HL-60/S4 treated with phorbol 12-myristate 13-acetate at 8.2 ng/mL for 4 days and 3 days (cell line): ENCODE data around the gene SH3GLB2.
"Not testable (repeated sequence)": the region's sequence is repeated elsewhere in the genome, so short reads cannot be mapped to it uniquely, and the experiment has no call there.

ENCODE experiments used
- in situ Hi-C: fragments of 300-500 bp; cut with MboI; formaldehyde crosslinking; loops from 2 replicates; pipeline ENCODE4 v1.15.0; 2022; ENCODE audit warnings: low sequenced_read_pairs

Gene SH3GLB2

DNA sequence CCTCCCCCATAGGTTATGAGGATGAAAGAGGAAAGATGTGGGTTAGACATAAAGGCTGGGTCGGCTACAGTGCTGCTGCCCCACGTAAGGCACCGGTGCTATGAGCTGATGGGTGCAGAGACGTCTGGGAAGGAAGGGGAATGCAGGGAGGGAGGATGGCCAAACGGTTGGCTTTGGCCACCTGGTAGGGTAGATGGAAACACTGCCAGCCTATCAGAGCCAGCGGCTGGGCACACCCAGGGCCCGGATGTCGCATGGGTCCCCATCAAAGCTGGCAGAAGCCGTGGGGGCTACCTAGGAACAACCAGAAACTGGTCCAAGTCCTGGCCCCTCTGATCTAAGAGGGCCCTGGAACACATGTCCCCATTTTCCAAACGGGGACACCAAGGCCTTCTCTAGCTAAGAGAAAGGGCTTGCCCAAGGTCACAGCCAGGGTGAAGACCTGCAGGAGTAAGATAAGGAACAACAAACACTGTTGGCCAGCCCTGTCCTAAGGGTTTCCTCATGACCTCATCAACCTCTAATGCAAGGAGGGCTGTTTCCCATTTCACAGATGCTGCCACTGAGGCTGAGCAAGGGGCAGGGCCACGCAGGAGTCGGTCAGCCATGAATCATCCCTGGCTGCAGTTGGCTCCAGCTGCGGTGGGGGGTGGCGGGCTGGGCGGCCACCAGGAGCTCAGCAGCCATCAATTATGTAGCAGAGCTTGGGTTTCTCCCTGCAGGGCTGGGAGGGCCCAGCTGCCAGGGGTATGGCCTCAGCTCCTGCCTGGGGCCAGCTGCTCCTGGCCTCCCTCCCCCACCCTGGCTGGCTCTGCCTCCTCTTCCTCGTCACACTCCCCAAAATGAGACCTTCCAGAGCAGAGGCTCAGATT is 4.9 kb downstream of the SH3GLB2 start:
- in situ Hi-C loops: no loop called here

DNA sequence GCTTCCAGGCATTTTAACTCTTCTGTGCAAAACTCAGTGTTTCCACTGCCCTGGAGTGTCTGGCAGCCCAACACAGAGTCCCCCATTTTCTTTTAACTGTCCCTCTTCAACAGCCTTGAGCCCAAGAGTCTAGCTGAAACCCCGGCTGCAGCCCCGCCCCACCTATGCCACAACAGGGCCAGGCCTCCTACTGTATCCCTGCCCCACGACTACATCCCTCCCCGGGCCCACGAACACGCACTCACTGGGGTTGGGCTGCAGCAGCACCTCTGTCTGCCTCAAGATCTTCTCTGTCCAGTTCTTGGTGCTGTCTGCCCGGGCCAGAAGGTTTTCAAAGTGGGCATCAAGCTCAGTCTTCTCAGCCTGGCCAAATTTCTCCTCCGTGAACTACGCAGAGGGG is 6.1 kb downstream of the SH3GLB2 start:
- in situ Hi-C loops: no loop called here

DNA sequence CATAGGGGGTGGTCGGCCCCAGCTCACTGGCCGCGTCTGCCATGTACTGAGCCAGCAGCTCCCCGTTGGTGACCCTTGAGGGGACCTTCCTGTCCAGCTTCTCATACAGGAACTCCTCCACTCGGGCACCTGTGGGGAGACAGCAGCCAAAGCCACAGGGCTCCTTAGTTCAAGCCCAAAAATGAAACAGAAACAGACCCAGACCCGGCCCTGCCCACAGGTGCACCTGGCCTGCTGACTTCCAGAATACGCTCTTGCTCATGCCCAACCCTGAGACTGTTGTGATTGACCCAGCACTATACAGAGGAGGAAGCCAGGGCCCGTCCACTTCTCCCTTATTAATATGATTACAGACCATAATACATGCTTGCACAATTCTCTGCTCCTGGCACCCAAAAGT is 7.0 kb downstream of the SH3GLB2 start:
- in situ Hi-C loops: no loop called here

DNA sequence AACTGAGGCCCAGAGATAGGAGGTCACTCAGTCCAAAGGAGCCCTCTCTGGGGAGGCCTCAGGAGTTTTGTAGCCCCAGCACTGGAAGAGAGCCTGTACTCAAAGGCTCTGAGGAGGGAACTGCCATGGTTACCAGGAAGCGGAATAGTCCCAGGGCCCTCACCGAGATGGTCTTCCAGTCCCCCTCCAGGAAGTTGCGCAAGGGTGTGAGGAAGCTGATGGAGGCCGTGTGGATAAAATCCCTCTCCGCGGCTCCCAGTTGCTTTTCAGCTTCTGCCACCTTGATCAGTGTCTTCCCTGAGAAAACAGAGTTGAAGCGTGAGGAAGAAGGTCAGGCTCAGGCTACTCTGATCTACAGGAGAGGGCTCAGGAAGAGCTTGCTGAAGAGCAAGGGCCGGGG is 13.5 kb downstream of the SH3GLB2 start:
- in situ Hi-C loops: no loop called here

- in situ Hi-C loops: no loop called here
Measured at GRCh38 chr9:129014124-129014523, 14.0 kb downstream of the SH3GLB2 start.

- in situ Hi-C loops: no loop called here
Measured at GRCh38 chr9:129013674-129014073, 14.5 kb downstream of the SH3GLB2 start.

DNA sequence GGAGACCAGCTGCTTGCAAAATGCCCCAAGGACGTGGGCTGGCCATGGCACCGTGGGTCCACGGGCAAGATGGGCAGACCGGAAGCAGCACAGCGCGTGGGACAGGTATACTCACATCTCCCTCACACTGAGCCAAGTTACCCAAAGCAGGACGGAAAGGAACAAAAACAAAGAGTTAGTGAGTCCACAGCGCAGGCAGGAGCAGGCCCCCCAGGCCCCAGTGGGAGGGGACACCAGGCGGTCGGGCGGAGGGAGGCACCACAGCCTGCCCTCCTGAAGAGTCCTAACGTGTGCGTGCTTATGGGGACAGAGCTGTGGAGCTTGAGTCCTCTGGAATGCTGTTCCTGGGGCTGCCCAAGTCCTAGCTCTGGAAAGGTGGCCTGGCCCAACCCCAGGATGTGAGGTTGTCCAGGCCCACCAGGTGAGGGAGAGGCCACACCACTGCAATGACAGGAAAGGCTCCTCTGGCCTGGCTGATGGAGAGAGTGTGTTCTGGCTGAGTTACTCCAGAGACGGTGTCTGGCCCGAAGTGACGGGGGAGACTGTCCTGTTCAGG is 15.2 kb downstream of the SH3GLB2 start:
- in situ Hi-C loops: no loop called here

- in situ Hi-C loops: no loop called here
Measured at GRCh38 chr9:129012343-129012742, 15.8 kb downstream of the SH3GLB2 start.

DNA sequence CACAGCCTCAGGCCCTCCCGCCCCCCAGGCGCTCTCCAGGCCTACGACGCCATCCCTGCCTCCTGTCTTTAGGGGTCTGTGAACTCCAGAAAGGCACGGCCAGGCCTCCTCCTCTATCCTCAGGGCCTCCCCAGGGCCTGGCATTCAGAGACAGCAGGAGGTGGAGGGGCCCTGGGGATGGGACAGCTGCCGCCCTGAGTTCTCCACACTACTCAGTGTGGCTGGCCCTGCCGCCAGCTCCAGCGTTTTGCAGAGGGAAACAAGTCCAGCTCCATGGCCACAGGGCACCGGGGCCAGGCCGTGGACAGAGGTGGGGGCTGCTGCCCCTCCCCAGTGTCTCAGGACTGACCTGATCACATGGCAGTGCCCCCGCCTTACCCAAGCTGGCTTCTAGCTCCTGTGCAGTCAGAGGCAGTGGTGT is 16.4 kb downstream of the SH3GLB2 start:
- in situ Hi-C loops: no loop called here

DNA sequence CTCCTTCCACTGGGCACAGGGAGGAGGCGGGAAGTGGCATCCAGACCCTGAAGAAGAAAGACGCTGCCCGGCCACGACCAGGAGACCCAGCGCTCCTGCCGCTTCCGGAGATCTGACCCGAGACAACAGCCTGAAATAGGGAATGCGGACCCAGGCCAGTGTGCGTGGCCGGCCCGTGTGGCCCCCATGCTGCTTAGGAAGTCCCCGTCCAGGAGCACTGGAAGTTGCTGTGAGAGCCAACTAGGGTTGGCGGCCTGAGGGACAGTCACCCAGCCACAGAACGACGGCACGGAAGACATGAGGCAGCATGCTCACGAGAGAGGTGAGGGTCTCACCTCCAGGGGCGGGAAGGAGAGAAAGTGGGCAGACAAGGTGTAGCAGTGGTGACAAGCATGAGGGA is 17.0 kb downstream of the SH3GLB2 start:
- in situ Hi-C loops: no loop called here

DNA sequence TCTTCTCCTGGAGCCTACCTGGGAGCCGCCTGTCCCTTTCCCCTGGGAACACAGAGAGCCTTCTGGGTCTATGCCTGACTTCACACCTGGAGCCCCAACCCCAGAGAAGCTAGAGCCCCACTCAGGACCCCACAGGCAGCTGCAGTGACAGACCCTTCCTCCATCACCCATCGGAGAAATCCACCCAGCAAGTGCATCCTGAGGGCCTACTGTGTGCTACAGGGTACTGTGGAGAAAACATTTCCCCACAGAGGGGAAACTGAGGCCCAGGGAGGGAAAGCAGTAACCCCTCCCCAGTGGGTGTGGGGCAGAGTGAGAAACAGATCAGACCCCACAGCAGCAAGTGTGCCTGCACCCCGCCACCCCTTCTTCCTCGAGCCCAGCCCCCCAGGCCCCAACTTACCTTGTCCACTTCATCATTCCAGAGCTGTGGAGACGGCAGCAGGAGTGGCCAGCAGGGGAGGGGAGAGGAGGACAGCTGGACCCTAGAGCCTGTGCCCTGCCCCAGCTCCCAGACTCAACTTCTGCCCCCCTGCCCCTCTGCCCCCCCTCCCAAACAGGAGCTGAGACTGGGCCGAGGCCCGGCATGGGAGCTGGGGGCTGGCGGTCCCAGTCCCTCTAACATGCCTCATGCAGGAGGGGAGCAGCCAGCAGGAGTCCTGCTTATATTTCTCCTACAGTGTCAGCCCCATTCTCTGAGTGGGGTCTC is 17.7 kb downstream of the SH3GLB2 start:
- in situ Hi-C loops: no loop called here

DNA sequence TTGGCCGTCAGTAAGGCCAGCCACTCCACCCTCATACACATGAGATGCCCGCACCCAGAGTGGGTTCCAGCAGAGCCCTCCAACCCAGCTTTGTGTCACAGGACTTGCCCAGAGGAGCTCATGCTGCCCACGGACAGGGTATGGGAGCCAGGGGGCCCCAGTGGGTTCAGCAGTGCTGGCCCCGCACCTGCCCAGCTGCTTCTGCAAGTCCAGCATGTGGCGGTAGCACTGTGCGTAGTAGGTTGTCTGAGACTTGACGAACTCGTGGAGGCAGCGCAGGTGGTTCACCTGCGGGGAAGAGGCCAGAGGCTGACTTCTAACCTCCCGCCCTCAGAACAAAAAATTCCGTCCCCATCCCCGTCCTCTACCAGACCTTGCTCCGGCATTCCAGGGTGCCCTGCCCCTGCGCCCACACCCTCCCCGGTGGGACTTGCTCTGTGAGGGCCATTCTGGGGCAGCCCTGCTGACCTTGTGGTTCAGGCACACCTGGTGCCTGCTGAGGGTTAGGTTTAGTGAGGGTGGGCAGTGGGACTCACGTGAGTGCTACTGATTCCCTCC is 18.5 kb downstream of the SH3GLB2 start:
- in situ Hi-C loops: no loop called here

- in situ Hi-C loops: no loop called here
Measured at GRCh38 chr9:129008986-129009583, 19.0 kb downstream of the SH3GLB2 start.

DNA sequence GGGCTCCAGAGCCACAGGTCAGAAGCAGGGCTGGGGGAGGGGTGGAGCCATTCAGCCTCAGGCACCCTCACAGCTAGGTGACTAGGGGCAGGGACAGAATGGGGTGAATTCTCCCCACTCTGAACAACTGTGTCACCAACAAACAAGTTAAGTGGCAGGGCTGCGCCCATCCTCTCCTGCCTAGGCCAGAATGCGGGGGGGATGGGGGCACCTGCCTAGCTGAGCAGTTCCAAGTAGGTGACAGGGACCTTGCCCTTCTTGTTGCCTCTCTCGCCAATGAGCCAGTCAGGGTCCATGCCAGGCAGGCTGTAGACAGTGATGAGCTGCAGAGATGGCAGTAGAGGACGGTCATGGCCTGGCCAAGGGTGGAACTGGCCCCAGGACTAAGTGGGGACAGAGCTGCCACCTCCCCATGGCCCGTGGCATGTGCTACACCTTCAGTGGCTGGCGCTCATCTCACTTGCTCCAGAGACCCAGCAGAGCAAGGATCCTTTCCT is 19.6 kb downstream of the SH3GLB2 start:
- in situ Hi-C loops: no loop called here

GRCh38 chr9:129007766-129008468 is 20.2 kb downstream of the SH3GLB2 start:
- in situ Hi-C loops: no loop called here

DNA sequence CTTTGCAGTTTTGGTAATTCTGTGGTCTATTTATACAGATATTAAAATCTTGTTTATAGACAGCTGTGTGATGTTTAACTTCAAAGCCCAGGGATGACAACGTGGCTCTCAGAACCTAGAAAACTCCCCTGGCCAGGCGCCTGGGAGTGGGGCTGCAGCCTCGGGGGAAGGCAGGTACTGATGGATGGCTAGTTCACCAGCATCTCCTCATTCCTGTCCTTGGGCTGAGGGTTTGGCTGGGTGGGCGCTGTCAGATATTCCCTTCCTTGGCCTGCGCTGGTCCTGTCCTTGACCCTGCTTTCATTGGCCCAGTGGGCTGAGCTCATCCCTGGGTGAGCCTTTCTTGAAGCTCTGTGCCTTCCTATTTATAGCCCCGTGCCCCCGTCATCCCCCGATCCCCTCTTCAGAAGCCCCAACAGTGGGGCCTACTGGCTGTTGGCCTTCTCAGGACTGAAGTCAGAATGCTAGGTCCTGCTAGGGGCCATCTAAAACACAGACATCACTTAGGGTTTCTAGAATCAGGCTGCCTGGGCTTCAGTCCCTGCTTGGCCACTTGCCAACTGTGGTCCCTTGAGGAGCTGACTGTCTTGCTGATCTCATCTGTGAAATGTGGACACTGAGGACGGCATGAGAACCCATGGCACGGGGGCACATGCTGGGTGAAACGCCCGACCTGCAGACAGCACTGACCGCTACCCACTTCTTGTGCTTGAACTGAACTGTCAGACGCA is 20.9 kb downstream of the SH3GLB2 start:
- in situ Hi-C loops: no loop called here

DNA sequence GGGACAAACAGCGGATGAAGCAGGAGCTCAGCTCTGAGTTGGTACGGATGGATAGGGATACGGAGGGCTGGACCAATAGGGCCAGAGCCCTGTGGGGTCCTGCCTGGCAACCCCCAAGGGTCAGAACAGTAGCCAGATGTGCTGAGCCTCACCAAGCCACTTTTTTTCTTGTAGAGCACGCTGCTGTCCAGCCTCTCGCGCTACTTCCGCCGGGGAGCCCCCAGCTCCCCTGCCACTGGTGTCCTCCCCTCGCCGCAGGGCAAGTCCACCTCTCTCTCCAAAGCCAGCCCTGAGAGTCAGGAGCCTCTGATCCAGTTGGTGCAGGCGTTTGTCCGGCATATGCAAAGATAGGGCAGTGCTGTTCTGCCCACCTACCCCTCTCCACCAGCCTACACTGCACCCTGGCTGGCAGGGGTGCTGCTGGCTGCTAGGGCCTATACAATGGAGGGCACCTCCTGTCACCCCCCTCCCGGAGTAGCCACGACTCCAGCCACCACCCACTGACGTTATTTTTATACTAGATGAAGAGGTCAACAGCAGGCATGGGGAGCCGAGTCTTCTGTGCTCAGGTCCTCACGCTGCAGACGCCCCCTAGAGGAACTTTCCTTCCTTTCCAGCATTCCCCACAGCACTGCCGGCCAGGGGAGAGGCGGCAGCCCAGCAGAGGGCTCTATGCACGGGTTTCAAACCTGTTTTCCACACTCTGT is 21.6 kb downstream of the SH3GLB2 start:
- in situ Hi-C loops: no loop called here

- in situ Hi-C loops: no loop called here
Measured at GRCh38 chr9:129005336-129005997, 22.7 kb downstream of the SH3GLB2 start.

DNA sequence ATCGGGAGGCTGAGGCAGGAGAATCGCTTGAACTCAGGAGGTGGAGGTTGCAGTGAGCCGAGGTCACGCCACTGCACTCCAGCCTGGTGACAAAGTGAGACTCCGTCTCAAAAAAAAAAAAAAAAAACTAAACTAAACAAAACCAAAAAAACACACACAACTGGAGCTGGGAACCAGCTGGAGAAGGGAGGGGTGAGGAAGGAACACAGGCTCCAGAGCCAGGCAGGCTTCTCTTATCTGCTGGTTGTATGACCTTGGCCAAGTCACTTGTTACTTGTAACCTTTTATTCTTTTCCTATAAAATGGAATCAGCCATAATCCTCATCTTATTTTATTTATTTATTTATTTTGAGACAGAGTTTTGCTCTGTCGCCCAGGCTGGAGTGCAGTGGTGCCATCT is 24.0 kb downstream of the SH3GLB2 start:
- in situ Hi-C loops: not testable (repeated sequence)
